ENCODE measurements around the gene ZNF654.
"Not testable (repeated sequence)": the region's sequence is repeated elsewhere in the genome, so short reads cannot be mapped to it uniquely, and the experiment has no call there.

ZNF654 gene

DNA sequence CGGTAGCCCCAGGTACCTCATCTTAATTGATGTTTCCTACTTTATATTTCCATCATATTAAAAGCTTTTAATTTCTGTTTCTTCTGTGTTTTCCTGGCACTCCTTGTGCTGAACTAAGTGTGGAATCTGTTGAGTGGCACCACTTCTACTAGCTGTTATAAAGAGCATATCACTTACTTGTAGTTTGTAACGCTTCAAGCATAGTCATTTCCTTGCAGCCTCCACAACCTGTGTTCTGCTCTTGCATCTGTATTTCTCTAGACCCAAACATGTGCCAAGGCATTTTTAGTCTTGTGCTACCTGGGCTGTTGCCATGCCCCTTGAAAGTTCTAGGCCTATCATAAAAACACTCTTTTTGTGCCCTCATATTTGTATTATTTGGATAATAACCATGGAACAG, 16.0 kb downstream of the ZNF654 start:
- DNase-seq, result no peak

DNA sequence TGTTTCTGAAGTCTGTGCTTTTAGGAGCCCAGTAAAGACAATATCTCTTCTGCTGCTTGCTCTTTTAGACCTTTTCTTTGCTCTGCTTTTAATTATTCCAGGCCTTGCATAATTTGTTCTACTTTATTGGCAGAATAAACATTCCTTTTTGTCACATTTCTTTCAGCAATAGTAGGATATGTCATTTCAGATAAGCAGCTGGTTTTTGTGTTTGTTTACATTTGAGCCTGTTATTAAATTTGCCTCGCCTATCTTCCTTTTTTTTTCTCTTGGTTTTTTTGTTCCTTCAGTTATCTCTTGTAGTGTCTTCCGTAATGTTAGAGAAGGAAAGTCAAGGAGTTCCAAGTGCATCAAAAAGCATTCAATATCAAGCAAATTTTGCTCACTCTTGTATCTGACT, 16.4 kb downstream of the ZNF654 start:
- no peak for DNase-seq

DNA sequence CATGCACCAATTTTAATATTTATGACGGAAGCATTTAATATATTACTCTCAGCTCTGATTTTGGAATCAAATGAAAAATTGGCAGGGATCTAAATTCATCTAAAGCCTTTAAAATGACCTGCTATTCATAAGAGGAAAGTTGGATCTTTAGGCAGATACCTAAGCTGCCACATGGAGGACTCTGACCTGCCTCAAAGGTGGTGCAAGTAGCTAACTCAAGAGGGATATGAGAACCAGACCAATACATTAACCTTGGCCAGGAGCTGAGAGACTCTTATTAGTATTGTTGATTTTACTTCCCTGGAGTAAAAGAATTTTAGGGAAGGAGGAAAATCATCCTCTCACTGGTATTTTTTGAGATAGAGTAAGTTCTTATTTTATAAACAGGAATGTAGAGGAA, 17.7 kb downstream of the ZNF654 start:
- DNase-seq, result no peak

DNA sequence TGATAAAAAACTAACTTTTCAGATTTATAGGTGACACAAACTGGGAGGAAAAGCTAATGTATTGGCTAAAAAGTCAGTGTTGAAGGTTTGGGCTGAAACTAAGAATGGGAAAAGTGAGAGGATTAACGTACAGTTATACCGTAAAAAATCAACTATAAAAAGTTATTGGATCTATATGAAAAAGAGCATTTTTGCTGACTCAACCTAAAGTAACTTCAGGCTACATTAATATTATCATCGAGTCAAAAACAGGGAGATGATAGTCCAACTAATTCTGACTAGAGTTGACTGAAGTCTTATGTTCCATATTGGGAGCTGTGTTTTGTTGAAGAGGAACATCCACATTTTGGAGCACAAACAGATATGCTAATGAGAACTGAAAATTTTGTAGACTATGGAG, 19.9 kb downstream of the ZNF654 start:
- DNase-seq, result no peak

DNA sequence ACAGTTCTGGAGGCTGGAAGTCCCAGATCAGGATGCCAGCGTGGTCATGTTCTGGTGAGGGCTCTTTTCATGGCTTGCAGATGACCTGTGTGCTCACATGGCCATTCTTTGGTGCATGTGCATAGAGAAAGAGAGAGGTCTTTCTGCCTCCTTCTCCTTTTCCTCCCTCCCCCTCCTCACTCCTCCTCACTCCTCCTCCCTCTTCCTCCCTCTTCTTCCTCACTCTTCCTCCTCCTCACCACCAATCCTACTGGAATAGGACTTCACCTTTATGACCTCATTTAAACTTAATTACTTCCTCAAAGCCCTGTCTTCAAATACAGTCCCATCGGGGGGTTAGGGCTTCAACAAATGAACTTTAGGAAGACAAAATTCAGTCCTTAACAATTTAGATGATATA, 23.8 kb downstream of the ZNF654 start:
- DNase-seq, result no peak

DNA sequence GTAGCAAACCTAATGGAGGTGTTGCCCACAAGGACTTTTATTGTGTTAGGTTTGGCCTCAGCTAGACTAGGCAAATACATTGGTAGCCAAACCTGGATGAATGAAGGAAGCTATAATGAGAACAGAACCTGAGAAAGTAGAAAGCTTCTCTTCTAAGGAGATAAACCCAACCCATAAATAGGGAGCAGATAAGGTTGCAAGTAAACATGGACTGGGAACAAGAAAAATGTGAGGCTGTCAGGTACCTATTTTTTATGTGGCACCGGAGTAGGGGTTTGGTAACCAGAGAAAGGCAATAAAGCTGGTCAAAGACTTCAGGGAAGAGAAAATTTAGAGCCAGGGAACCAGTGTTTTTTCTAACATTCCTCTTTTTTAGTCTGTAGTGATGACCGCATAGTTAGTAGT, 25.0 kb downstream of the ZNF654 start:
- no peak for DNase-seq

DNA sequence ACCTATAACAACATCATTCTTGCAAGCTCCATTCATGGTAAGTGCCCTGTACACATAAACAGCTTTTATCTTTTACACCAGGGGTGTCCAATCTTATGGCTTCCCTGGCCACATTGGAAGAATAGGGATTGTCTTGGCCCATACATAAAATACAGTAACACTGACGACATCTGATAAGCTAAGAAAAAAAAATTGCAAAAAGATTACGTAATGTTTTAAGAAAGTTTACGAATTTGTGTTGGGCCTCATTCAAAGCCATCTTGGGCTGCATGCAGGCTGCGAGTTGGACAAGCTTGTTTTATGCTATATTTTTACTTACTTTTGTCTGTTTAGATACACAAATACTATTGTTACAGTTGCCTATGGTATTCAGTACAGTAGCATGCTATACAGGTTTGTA, 31.6 kb downstream of the ZNF654 start:
- no peak for DNase-seq

DNA sequence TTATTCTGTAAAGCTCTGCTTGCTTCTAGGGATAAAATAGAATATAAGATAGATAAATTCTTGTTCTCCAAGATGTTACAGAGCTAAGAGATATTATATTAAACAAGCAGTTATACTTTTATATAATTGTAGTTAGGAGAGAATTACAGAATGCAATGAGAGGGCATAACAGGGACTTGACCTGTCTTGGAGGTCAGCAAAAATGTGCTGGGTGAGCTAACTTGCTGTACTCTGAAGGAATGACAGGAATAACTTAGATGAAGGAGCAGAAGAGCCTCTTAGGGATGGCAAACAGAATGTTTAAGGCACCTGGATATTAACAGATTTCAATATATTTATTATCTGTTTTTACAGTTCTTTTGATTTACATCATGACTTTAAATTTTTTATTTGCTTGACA, 33.2 kb downstream of the ZNF654 start:
- DNase-seq, result no peak

DNA sequence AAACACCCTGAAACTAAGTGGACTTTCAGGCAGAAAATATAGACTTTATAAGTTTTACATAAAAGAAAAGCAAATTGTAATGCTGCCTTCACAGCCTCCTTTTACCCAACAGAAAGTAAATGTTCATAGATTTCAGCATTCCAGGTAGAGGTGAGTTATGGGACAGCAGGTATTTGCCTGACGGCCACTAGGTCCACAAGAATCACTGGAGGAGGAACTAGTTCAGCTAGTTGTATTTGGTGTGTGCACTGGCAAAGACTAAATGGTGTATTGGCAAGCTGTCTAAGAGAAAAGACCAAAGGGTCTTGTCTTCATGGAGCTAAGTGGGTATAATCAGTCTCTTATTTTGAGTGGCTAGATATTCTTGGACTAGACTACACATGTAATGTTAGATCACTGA, 34.2 kb downstream of the ZNF654 start:
- DNase-seq, result no peak

DNA sequence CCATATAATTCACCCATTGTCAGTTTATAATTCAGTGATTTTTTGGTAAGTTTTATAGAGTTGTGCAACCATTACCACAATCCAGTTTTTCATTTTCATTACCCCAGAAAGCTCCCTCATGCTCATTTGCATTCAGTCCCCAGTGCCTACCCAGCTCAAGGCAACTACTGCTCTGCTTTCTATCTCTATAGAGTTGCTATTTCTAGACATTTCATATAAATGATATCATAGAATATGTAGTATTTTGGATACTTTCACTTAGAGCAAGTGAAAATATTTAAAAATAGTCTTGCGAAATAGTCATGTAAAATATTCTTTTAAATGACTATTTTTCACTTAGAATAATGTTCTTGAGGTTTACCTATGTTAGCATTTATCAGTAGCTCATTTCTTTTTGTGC, 42.1 kb downstream of the ZNF654 start:
- DNase-seq, result no peak

DNA sequence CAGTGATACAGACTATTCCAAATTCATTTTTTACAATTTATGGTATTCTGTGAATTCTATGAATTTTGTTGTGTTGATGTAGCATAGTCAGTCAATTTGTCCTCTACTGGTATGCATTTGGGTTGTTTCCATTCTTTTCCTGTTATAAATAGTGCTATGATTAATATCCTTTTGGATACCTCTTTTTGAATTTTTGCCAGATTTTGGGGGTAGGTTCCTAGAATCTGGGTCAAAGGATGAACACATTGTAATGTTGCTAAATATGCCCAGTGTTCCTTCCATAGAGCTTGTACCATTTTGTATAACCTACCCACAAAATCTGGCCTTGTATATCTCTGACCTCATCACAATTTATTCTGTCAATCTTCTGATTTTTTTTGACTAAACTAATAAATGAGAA, 46.3 kb downstream of the ZNF654 start:
- DNase-seq, result no peak

DNA sequence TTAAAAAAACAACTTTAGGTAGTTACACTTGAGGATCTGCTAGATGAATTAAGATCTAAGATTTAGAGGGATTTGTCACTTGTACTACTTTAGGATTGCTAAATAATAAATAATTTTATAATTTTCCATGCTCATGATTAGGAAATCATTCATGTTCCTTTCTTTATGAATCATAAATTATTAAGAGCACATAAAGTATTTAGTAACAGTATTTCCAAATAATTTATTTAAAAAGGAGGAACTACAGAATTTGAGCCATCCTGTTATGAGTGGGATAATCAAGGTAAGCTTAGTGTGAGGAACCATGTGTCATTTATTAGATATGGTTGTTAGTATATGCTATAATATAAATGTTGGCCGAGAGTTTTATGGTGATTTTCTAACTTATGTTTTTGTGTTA, 53.2 kb downstream of the ZNF654 start:
- no peak for DNase-seq

DNA sequence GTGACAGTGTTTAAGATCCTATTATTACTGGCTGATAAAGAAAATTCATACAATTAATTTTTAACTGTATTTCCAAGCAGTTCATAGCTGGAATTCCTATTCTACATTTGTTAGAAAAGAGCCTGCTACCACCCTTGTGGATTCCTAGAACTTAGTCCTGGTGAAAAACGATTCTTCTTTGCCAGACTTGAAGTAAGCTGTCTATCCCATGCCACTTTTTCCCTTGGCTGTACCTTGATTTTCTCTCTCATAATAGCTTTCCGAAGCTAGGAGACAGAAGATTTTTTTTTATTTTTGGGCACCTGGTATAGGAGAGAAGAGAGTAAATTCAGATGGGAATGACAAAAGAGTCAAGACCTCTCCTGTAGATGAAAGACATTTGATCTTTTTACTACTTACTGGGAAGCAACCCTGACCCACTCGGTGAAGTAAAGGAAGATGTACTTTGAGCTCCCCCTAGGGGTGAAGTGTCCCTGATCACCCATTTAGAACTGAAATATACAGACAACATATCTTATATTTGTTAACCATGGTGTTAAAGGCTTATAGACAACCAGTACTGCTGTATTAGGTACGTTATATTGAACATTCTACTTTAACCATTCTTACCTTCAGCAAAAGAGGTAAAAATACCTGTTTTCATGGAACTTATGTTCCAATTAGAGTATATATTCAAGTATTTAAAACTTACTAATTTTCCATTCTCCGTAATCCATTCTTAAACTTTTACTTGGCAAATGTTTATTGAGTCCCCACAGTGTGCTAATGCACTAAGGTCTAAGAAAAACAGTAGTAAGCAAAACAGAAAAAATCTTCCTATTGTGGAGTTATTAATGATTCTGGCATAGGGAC, 54.5 kb downstream of the ZNF654 start:
- peak; percentile 57 for DNase-seq

DNA sequence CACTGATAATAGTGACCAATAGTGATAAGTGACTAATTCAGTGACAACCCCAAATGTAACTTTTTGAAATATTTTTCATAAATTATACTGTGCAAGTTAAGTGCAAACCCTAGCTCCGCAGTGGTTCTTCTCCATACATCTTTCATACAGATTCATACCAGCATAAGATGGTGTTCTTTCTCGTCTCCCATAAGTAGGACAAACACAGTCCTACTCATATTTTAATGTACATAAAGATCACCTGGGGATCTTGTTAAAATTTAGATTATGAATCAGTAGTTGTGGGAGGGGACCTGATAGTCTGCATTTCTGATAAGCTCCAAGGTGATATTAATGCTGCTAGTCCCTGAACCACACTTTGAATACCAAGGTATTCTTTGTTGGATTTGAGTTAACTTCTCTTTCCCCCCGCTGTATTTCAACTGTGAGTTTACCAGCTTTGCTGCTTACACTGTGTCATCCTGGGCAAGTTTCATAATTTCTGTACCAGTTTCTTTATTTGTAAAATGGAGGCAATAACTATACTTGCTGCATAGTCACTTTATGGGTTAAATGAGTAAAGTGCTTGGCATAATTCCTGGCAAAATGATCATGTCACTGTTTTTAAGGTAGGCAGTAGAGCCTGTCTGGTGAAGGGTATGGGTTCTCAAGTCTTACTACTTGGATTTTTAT, 56.0 kb downstream of the ZNF654 start:
- DNase-seq, result no peak

DNA sequence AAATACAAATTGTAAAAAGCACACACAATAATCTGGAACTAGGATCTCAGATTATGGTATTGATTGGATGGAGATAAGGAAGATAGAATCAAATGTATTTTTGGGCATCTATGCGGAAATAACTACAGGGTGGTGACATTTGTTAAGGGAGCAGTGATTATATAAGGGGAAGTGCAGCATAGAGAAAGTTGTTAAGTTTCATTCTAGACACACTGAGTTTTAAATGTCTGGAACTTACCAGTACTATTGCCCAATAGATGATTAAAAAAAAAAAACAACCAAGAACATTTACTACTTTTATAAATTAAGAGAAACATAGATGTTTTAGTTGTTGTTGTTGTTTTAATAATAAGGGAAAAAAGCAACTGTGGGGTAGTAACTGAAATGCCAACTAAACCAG, 58.6 kb downstream of the ZNF654 start:
- no peak for DNase-seq

DNA sequence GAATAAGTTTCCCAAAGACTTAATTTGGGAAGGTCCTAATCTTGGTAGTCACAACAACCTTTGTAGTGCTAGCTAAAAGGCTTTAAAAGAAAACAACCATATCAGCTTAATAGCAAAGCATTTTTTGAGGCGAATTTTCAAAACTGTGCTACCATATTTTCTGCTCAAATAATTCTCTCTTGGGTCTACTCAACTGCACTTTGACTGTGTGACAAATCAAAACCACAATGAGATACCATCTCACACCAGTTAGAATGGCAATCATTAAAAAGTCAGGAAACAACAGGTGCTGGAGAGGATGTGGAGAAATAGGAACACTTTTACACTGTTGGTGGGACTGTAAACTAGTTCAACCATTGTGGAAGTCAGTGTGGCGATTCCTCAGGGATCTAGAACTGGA, 59.5 kb downstream of the ZNF654 start:
- DNase-seq, result not testable (repeated sequence)

DNA sequence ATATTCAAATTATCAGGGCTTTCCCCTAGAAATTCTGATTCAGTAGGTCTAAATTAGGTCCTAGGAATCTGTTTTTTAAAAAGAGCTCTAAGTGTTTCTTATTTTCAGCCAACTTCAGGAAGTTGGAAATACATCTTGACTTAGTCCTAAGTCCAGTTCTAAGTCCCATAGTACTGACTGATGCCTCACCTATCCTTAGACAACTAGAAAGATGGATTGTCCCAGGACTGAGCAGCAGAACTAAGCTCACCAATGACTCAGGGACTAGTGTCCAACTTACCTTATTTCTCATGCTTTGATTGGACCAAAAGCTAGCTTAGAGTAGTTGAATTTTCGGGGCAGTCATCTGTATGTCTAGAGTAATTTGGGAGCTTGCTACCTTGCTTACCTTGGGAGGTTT, 64.5 kb downstream of the ZNF654 start:
- no peak for DNase-seq

DNA sequence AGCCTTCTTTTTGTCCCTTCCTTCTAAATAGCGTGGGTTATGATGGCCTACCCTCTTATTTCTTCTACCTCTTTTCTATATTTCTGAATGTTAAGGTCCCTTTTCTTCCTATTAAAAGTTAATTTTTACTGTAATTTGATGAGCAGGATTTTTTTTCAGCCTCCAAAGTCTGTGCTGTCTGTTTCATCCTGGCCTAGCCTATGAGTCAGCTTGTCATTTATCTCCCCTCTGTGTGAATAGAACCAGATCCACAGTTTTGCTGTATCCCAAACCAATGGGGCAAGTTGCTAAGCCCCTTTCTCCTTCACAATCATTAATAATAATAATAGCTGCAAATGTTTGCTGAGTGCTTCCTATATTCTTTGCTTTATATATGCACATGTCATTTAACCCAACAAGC, 72.6 kb downstream of the ZNF654 start:
- DNase-seq, result no peak

DNA sequence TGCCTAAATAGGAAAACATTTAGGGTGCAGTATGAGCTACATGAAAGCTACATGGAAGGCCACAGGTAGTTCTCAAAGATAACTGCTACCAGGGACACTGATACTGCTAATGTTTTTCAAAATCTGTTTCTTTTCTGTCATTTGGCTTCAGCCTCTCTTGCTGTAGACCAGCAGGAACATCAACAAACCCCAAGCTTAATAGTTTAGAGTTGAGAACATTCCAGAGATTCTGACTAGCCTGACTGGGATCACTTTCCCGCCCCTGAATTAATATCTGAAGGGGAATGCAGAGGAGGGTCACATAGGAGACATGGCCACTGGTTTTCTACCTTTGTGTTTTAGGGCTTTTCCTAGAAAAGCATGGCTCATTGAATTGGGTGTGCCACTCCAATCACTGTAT, 73.8 kb downstream of the ZNF654 start:
- DNase-seq, result no peak

DNA sequence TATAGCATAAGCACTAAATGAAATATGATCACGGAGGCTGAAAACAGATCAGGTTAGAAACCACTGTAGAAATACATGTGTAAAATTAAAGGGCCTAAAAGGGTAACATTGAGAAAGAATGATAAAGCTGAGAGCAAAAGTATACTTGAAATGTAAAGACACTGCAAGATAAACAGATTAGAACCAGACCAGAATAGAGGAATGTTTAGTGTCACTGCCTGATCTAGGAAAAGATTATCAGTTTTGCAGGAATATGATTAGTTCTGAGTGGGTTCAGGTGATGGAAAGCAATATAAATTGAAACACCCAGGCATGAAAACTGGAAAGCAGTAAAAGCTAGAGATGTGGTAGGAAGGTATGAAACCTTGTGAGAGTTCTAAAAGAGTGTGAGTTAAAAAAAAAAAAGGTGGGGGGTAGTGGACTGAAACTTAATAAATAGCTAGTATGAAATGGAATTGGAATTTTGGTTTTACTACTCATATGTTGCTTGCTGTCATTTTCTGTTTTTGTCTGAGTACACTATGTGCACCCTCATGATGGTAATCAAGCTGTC, 74.7 kb downstream of the ZNF654 start:
- DNase-seq, result no peak

DNA sequence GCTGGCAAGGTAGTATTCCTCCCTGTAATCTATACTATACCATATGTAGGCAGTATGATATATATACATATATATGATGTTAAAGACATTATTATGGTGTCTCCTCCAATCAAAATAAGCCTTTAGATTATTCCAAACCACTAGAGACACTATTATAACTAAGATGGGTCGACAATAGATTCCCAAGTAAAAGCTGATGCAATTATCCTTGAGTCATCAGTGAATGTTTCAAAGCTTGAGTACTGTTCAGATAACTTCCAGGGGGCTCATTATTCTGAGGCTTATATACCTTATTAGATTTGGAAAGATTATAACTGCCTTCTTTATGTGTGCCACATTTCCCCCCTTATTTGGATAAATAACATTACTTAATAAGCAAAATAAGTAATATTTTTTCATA, 78.8 kb downstream of the ZNF654 start:
- DNase-seq, result no peak

DNA sequence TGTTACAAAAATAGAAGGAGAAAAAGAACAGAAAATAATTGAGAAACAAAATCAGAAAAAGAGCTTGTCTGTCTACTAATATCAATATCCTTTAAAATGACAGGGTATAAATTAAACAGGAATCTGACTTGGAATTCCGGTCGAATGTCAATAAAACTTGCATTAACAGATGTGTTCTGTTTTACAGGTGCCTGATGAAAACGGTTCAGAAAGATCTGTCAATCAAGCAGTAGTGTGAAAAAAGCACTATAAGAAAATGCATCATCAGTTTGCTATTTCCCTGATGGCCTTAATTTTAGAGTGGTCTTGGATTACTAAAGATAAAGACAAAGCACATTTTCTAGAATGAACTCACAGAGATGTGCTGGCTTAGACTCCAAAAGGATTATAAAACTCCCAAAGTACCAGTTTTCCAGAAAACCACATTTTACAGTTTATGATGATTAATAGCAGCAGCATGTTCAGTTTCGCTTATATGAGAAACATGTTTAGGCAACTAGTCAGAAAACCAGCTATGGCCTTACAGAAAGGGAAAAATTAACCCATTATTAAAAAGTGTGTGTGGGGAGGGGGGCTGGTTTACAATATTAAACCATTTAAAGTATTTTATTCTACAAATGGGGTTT, 82.5 kb downstream of the ZNF654 start:
- no peak for DNase-seq

DNA sequence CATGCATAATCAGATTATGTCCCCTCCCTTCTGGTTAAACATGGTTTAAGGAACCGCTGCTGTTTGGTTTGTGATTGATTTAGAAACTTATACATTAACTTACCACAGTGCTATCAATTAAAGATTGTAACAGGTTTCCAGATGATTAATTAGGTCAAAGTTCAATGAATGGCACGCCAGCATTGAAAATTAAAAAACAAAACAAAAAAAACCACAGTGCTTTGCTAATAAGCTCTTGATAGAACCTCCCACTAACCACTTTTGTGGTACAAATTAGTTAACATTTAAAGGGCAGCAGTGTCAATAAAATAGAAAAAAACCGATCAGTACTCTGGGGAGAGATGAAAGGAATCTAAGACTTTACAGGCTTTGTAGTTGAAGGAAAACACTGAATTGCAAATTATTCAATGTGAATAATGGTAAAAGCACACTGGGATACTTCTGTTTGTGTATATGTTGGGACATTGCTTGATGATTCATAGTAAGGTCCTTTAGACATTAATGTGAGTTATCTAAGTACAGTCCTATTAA, 83.1 kb downstream of the ZNF654 start:
- DNase-seq, result no peak

DNA sequence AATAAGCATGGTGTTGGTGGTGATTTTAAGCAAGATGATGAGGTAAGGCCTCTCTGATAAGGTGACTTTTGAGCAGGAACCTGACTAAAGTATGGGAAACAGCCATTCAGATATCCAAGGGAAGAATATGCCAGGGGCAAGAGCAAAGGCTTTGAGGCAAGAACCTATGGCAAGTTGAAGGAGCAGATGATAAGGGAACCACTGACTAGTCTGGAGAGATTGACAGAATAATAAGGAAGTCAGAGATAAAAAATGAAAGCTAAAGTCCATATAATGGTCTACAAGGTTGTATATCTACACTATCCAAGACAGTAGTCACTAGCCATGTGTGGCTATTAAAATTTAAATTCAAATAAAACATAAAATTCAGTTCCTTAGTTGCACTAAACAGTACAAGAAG, 88.2 kb downstream of the ZNF654 start:
- DNase-seq, result no peak
